Neural progenitor cell (in vitro differentiated cells): ENCODE measurements around the gene TSPAN4. TPM values are rescaled to one million over a fixed set of nuclear protein-coding genes. Genes with fewer than 3 reads are reported as not detected.

ENCODE experiments used
- DNase-seq: peaks from one replicate; pipeline ENCODE4 v3.0.0-alpha.2; 2016; ENCODE audit warnings: low spot score
- H2AFZ ChIP-seq: fragments of 200-600 bp; sonication (generic); replicated peaks from 2 replicates; pipeline ENCODE4 v1.6.1; 2016; ENCODE audit warnings: antibody characterized with exemption
- H3F3A ChIP-seq: fragments of 200-600 bp; sonication (generic); 2 replicates; pipeline ENCODE4 v1.6.1; 2016; ENCODE audit warnings: antibody characterized with exemption, low read depth
- H3K27ac ChIP-seq: fragments of 200-600 bp; sonication (generic); 2 replicates; pipeline ENCODE4 v1.5.1; 2016; ENCODE audit warnings: mild to moderate bottlenecking
- H3K27me3 ChIP-seq: fragments of 200-600 bp; sonication (generic); 2 replicates; pipeline ENCODE4 v1.6.1; 2016; ENCODE audit warnings: mild to moderate bottlenecking, moderate library complexity
- H3K36me3 ChIP-seq: fragments of 200-600 bp; sonication (generic); 2 replicates; pipeline ENCODE4 v1.5.1; 2016
- H3K4me1 ChIP-seq: fragments of 200-600 bp; sonication (generic); 2 replicates; pipeline ENCODE4 v1.6.1; 2016; ENCODE audit warnings: mixed run types
- H3K4me2 ChIP-seq: fragments of 200-600 bp; sonication (generic); 2 replicates; pipeline ENCODE4 v1.6.1; 2016
- H3K4me3 ChIP-seq: fragments of 200-600 bp; sonication (generic); 2 replicates; pipeline ENCODE4 v1.5.1; 2016
- H3K79me2 ChIP-seq: fragments of 200-600 bp; sonication (generic); 2 replicates; pipeline ENCODE4 v1.6.1; 2016; ENCODE audit warnings: low read depth
- H3K9ac ChIP-seq: fragments of 200-600 bp; sonication (generic); 2 replicates; pipeline ENCODE4 v1.6.1; 2016
- H3K9me3 ChIP-seq: fragments of 200-600 bp; sonication (generic); 2 replicates; pipeline ENCODE4 v1.5.1; 2016; ENCODE audit warnings: low read depth
- H4K20me1 ChIP-seq: fragments of 200-600 bp; sonication (generic); 2 replicates; pipeline ENCODE4 v1.6.1; 2016; ENCODE audit warnings: low read depth
- H3K27ac Mint-ChIP-seq: 3 replicates; pipeline ENCODE4 v1.8.0; 2021; ENCODE audit warnings: mixed read lengths
- H3K27me3 Mint-ChIP-seq: 2 replicates; pipeline ENCODE4 v1.8.0; 2022; ENCODE audit warnings: low read depth, mild to moderate bottlenecking, inconsistent platforms, moderate library complexity, mixed read lengths; ENCODE audit not compliant: insufficient read depth
- H3K36me3 Mint-ChIP-seq: 3 replicates; pipeline ENCODE4 v1.8.0; 2021; ENCODE audit warnings: mixed read lengths
- H3K4me1 Mint-ChIP-seq: 3 replicates; pipeline ENCODE4 v1.8.0; 2021; ENCODE audit warnings: mixed read lengths
- H3K4me3 Mint-ChIP-seq: 3 replicates; pipeline ENCODE4 v1.8.0; 2021; ENCODE audit warnings: mild to moderate bottlenecking, moderate library complexity, mixed read lengths
- H3K9me3 Mint-ChIP-seq: 3 replicates; pipeline ENCODE4 v1.8.0; 2020; ENCODE audit warnings: mixed read lengths
- CTCF ChIP-seq: fragments of 200-600 bp; sonication (generic); IDR thresholded peaks from 2 replicates; pipeline ENCODE4 v1.5.1; 2017; ENCODE audit warnings: antibody characterized with exemption, mild to moderate bottlenecking
- EZH2 ChIP-seq: fragments of 200-600 bp; sonication (generic); IDR thresholded peaks from 2 replicates; pipeline ENCODE4 v1.6.1; 2017; ENCODE audit warnings: antibody characterized with exemption, mild to moderate bottlenecking, moderate library complexity
- EZH2phosphoT487 ChIP-seq: fragments of 200-600 bp; sonication (generic); IDR thresholded peaks from 2 replicates; pipeline ENCODE4 v1.6.1; 2017; ENCODE audit warnings: antibody characterized with exemption
- total RNA-seq: library from RNA; depleted of rRNA; stranded (reverse); fragments of >200 nt; gene quantifications from 2 replicates; pipeline ENCODE4 v1.2.3, GENCODE V29; 2015; ENCODE audit warnings: low replicate concordance

The TSPAN4 gene
- total RNA-seq, 1 donor from 2014 or later = 19.6 TPM

- Mint-ChIP-seq H3K4me3 (peak overlapping the region; percentile 84), H3K27ac (no peak overlapping the region), H3K36me3 (no peaks in the 10 kb centered on the region), H3K4me1 (peaks cover 20% of the 10 kb centered on the region), H3K27me3 (peaks cover 6% of the 10 kb centered on the region), H3K9me3 (no peaks in the 10 kb centered on the region)
- Histone ChIP-seq H3K4me1 (peaks cover 51% of the 10 kb centered on the region), H3K79me2 (peaks cover 9% of the 10 kb centered on the region), H3K9me3 (no peaks in the 10 kb centered on the region), H4K20me1 (peaks cover 67% of the 10 kb centered on the region), H3K27ac (no peak overlapping the region), H2AFZ (no peak overlapping the region), H3K27me3 (peaks cover 29% of the 10 kb centered on the region), H3K4me3 (peak overlapping the region; percentile 95), H3K9ac (no peak overlapping the region), H3K36me3 (no peaks in the 10 kb centered on the region), H3F3A (peaks cover 36% of the 10 kb centered on the region), H3K4me2 (peak overlapping the region; percentile 99)
- TF ChIP-seq CTCF (peak; percentile 49), EZH2phosphoT487 (no peak)
- peak; percentile 77 for DNase-seq
Observed at GRCh38 chr11:850775-851763, 8.4 kb downstream of the TSPAN4 start.

- Histone ChIP-seq H3K4me1 (peaks cover 51% of the 10 kb centered on the region), H3K9ac (no peak overlapping the region), H3K4me2 (no peak overlapping the region), H3F3A (peaks cover 36% of the 10 kb centered on the region), H2AFZ (no peak overlapping the region), H4K20me1 (peaks cover 73% of the 10 kb centered on the region), H3K9me3 (no peaks in the 10 kb centered on the region), H3K4me3 (no peak overlapping the region), H3K27ac (no peak overlapping the region), H3K79me2 (peaks cover 9% of the 10 kb centered on the region), H3K36me3 (no peaks in the 10 kb centered on the region), H3K27me3 (peaks cover 29% of the 10 kb centered on the region)
- Mint-ChIP-seq H3K27me3 (peaks cover 4% of the 10 kb centered on the region), H3K4me1 (peaks cover 21% of the 10 kb centered on the region), H3K9me3 (no peaks in the 10 kb centered on the region), H3K36me3 (no peaks in the 10 kb centered on the region), H3K27ac (no peak overlapping the region), H3K4me3 (peak overlapping the region; percentile 48)
- TF ChIP-seq EZH2phosphoT487 (no peak), EZH2 (no peak), CTCF (no peak)
- DNase-seq = no peak
Observed at GRCh38 chr11:852762-853161, 10.1 kb downstream of the TSPAN4 start.

- H3K79me2 ChIP-seq = peaks cover 9% of the 10 kb centered on the region
- no peak overlapping the region for H3K4me3 ChIP-seq
- peaks cover 46% of the 10 kb centered on the region for H3K4me1 ChIP-seq
- DNase-seq = no peak
- H3F3A ChIP-seq = peaks cover 32% of the 10 kb centered on the region
- H3K4me1 Mint-ChIP-seq = peaks cover 17% of the 10 kb centered on the region
- no peaks in the 10 kb centered on the region for H3K36me3 Mint-ChIP-seq
- no peak overlapping the region for H3K9ac ChIP-seq
- peak overlapping the region; percentile 69 for H3K4me2 ChIP-seq
- H3K27me3 Mint-ChIP-seq = peaks cover 4% of the 10 kb centered on the region
- peaks cover 64% of the 10 kb centered on the region for H4K20me1 ChIP-seq
- no peaks in the 10 kb centered on the region for H3K36me3 ChIP-seq
- no peaks in the 10 kb centered on the region for H3K9me3 ChIP-seq
- H3K27ac Mint-ChIP-seq = no peak overlapping the region
- peaks cover 21% of the 10 kb centered on the region for H3K27me3 ChIP-seq
- H3K9me3 Mint-ChIP-seq = no peaks in the 10 kb centered on the region
- H3K27ac ChIP-seq = no peak overlapping the region
- H2AFZ ChIP-seq = no peak overlapping the region
- H3K4me3 Mint-ChIP-seq = no peak overlapping the region
- TF ChIP-seq EZH2phosphoT487 (no peak), EZH2 (no peak), CTCF (no peak)
Observed at GRCh38 chr11:853682-854448, 11.2 kb downstream of the TSPAN4 start.
